PC-9 (cell line): ENCODE results near the gene CCDC85C.

ENCODE experiments used
- EZH2 ChIP-seq: fragments of 200-600 bp; sonication (generic); IDR thresholded peaks from 2 replicates; pipeline ENCODE4 v1.8.0; 2017; ENCODE audit warnings: antibody characterized with exemption, low read depth
- TF ChIP-seq, protein P1 (sequence below): fragments of 200-600 bp; sonication (generic); conservative IDR thresholded peaks from 2 replicates; pipeline ENCODE4 v1.6.1; 2017; ENCODE audit warnings: mixed run types, antibody characterized with exemption, mild to moderate bottlenecking, moderate library complexity

DNA sequence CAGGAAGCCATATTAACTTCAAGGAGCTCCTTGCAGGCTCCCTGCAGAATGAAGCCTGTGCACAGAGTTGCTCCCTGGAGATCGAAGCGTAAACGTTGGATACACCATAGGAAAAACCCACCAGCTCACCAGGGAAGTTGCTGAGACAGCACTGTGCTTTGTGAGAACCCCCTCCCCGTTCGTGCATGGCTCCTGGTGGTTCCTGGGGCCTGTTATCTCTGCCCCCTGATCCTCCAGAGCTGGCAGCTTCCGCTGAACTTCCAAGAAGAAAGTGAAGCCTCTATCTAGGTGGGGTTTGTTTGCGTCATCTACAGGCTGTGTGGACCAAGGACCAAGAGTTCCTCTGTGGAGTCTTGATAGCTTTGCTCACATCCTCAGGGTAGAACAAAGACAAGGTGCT, 2.4 kb upstream of the CCDC85C start:
- TF ChIP-seq, protein P1, sequence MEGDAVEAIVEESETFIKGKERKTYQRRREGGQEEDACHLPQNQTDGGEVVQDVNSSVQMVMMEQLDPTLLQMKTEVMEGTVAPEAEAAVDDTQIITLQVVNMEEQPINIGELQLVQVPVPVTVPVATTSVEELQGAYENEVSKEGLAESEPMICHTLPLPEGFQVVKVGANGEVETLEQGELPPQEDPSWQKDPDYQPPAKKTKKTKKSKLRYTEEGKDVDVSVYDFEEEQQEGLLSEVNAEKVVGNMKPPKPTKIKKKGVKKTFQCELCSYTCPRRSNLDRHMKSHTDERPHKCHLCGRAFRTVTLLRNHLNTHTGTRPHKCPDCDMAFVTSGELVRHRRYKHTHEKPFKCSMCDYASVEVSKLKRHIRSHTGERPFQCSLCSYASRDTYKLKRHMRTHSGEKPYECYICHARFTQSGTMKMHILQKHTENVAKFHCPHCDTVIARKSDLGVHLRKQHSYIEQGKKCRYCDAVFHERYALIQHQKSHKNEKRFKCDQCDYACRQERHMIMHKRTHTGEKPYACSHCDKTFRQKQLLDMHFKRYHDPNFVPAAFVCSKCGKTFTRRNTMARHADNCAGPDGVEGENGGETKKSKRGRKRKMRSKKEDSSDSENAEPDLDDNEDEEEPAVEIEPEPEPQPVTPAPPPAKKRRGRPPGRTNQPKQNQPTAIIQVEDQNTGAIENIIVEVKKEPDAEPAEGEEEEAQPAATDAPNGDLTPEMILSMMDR, result no peak
- no peak for TF ChIP-seq EZH2
